IMR-90 (cell line): Measurements from ENCODE around the gene DOK4.

ENCODE experiments used
- CEBPB ChIP-seq: IDR thresholded peaks from 2 replicates; pipeline ENCODE4 v1.6.1; 2012; ENCODE audit warnings: low read depth, low read length, improper control_type of control experiment
- ELK1 ChIP-seq: fragments of 150-350 bp; IDR thresholded peaks from 2 replicates; pipeline ENCODE4 v1.6.1; 2016; ENCODE audit warnings: low read depth, mild to moderate bottlenecking, low read length, moderate library complexity, borderline replicate concordance
- FOS ChIP-seq: fragments of 150-350 bp; IDR thresholded peaks from 2 replicates; pipeline ENCODE4 v1.6.1; 2016; ENCODE audit warnings: low read depth, low read length
- MAFK ChIP-seq: IDR thresholded peaks from 2 replicates; pipeline ENCODE4 v1.6.1; 2012; ENCODE audit warnings: low read depth, low read length, improper control_type of control experiment
- NFE2L2 ChIP-seq: fragments of 150-350 bp; IDR thresholded peaks from 2 replicates; pipeline ENCODE4 v1.6.1; 2016; ENCODE audit warnings: low read depth, mild to moderate bottlenecking, low read length
- POLR2A ChIP-seq: IDR thresholded peaks from 2 replicates; pipeline ENCODE4 v1.6.1; 2012; ENCODE audit warnings: mild to moderate bottlenecking, low read depth, low read length
- RAD21 ChIP-seq: IDR thresholded peaks from 2 replicates; pipeline ENCODE4 v1.6.1; 2012; ENCODE audit warnings: low read length, improper control_type of control experiment
- RCOR1 ChIP-seq: IDR thresholded peaks from 2 replicates; pipeline ENCODE4 v1.6.1; 2012; ENCODE audit warnings: mild to moderate bottlenecking, low read length, improper control_type of control experiment; ENCODE audit not compliant: insufficient replicate concordance
- RFX5 ChIP-seq: IDR thresholded peaks from 2 replicates; pipeline ENCODE4 v1.8.0; 2012; ENCODE audit warnings: low read depth, mild to moderate bottlenecking, low read length, moderate library complexity
- USF2 ChIP-seq: fragments of 150-350 bp; IDR thresholded peaks from 2 replicates; pipeline ENCODE4 v1.6.1; 2017; ENCODE audit warnings: mild to moderate bottlenecking, antibody characterized with exemption, low read length, low read depth
- TF ChIP-seq, protein P1 (sequence below): conservative IDR thresholded peaks from 2 replicates; pipeline ENCODE4 v1.5.1; 2012; ENCODE audit warnings: mild to moderate bottlenecking, low read depth, low read length, improper control_type of control experiment

GRCh38 chr16:57497121-57497520, 10.8 kb upstream of the DOK4 start:
- TF ChIP-seq, protein P1, sequence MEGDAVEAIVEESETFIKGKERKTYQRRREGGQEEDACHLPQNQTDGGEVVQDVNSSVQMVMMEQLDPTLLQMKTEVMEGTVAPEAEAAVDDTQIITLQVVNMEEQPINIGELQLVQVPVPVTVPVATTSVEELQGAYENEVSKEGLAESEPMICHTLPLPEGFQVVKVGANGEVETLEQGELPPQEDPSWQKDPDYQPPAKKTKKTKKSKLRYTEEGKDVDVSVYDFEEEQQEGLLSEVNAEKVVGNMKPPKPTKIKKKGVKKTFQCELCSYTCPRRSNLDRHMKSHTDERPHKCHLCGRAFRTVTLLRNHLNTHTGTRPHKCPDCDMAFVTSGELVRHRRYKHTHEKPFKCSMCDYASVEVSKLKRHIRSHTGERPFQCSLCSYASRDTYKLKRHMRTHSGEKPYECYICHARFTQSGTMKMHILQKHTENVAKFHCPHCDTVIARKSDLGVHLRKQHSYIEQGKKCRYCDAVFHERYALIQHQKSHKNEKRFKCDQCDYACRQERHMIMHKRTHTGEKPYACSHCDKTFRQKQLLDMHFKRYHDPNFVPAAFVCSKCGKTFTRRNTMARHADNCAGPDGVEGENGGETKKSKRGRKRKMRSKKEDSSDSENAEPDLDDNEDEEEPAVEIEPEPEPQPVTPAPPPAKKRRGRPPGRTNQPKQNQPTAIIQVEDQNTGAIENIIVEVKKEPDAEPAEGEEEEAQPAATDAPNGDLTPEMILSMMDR: no peak
- TF ChIP-seq MAFK (no peak), POLR2A (no peak), ELK1 (no peak), CEBPB (no peak), RFX5 (no peak), NFE2L2 (no peak), FOS (no peak), RCOR1 (no peak), RAD21 (no peak), USF2 (no peak)
